VCaP (cell line): Measurements from ENCODE around the gene P3H3.

Experiments used
- H3K27ac ChIP-seq: fragments of 450-650 bp; 2 replicates; pipeline ENCODE4 v1.5.1; 2017
- CTCF ChIP-seq: fragments of 450-650 bp; conservative IDR thresholded peaks from 2 replicates; pipeline ENCODE4 v1.5.1; 2017; ENCODE audit warnings: mild to moderate bottlenecking, moderate library complexity

Gene P3H3

GRCh38 chr12:6829536-6830220 lies 1.5 kb downstream of the P3H3 start:
- no peak for TF ChIP-seq CTCF
- no peak overlapping the region for H3K27ac ChIP-seq

GRCh38 chr12:6830286-6830890 lies 2.2 kb downstream of the P3H3 start:
- H3K27ac ChIP-seq: no peak overlapping the region
- TF ChIP-seq CTCF: no peak

DNA sequence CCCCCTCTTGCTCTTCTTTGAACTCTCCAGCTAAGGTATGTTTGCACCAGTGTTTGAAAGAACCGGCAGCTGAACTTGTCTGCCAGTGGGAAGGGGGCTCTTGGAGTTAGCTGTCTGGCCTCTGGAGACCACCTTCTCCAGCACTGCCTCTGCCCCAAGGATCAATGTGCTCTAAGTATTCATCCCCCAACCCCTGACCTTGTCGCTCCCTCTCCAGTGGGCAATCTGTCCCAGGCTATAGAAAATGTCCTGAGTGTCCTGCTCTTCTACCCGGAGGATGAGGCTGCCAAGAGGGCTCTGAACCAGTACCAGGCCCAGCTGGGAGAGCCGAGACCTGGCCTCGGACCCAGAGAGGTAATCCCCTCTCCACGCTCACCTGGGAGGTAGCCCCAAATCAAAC lies 2.8 kb downstream of the P3H3 start:
- H3K27ac ChIP-seq: no peak overlapping the region
- no peak for TF ChIP-seq CTCF

- no peak for TF ChIP-seq CTCF
- H3K27ac ChIP-seq: no peak overlapping the region
Measured at GRCh38 chr12:6831450-6831995, 3.3 kb downstream of the P3H3 start.

GRCh38 chr12:6832125-6832524 lies 3.9 kb downstream of the P3H3 start:
- H3K27ac ChIP-seq: no peak overlapping the region
- no peak for TF ChIP-seq CTCF

DNA sequence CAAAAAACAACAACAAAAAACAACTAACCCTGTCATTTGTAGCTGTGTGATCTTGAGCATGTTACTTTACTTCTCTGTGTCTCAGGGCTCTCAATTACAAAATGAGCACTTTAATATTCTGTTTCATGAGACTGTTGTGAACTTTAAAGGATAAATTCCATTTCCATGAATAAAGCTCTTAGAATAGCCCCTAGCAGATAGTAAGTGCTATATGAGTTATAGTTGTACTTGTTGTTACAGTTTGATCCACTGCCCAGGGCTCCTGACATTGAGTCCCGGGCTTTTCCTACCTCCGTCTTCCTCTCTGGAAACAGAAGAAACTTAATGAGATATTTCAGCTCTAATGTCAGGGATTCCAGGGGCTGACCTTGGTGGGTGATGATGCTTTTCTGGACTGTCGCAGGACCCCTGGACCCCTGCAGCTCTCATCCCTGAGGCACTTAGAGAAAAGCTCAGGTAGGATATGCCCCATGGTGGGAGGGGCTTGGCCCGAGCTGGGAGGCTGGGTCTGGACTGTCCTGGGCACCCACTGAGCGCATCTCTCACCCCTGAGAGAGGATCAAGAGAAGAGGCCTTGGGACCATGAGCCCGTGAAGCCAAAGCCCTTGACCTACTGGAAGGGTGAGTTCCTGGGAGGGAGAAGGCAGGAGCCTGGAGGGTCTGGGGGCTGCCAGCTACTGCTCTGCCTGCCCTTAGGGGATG lies 5.1 kb downstream of the P3H3 start:
- H3K27ac ChIP-seq: no peak overlapping the region
- TF ChIP-seq CTCF: no peak

- no peak for TF ChIP-seq CTCF
- no peak overlapping the region for H3K27ac ChIP-seq
Measured at GRCh38 chr12:6834254-6834653, 6.0 kb downstream of the P3H3 start.
